Common myeloid progenitor, CD34-positive (primary cell): ENCODE data around the gene GDPD5. TPM values are rescaled to one million over a fixed set of nuclear protein-coding genes. Genes with fewer than 3 reads are reported as not detected.

Experiments
- CTCF ChIA-PET: fragments of 350-600 bp; sonication (Branson Sonifier 250); formaldehyde crosslinking; loops from one replicate; lab custom pipeline; 2021; ENCODE audit warnings: antibody characterized with exemption; lab: Charles Lee
- POLR2A ChIA-PET: fragments of 350-600 bp; sonication (Branson Sonifier 250); formaldehyde crosslinking; loops from one replicate; lab custom pipeline; 2021; ENCODE audit warnings: antibody characterized with exemption; lab: Charles Lee
- DNase-seq, 3 donors: peaks; one replicate each; pipeline versions ENCODE4 v3.0.0 to v3.0.0-alpha.2; 2013
- H3K27ac ChIP-seq, 2 experiments: 1 replicate in 1 of 2; 2 replicates in 1 of 2; pipeline ENCODE4 v1.7.0; 2013; ENCODE audit warnings: inconsistent platforms in 2 of 2, low read length in 2 of 2, mild to moderate bottlenecking in 2 of 2, low read depth in 1 of 2, moderate library complexity in 1 of 2; ENCODE audit not compliant: severe bottlenecking in 2 of 2, insufficient read depth in 1 of 2, poor library complexity in 1 of 2
- H3K27me3 ChIP-seq, 5 experiments: replicated peaks in 2 of 5; 1 replicate in 3 of 5; 2 replicates in 2 of 5; pipeline versions ENCODE4 v1.6.1 to v1.7.0; 2013; ENCODE audit warnings: low read length in 4 of 5, mild to moderate bottlenecking in 2 of 5, moderate library complexity in 2 of 5, inconsistent platforms in 1 of 5; ENCODE audit not compliant: insufficient read depth in 5 of 5, control insufficient read depth in 4 of 5
- H3K36me3 ChIP-seq, 4 experiments: 1 replicate in 2 of 4; 2 replicates in 2 of 4; pipeline versions ENCODE4 v1.6.1 to v1.7.0; 2013; ENCODE audit warnings: low read length in 3 of 4, control low read depth in 1 of 4, mild to moderate bottlenecking in 1 of 4; ENCODE audit not compliant: control insufficient read depth in 4 of 4, insufficient read depth in 4 of 4
- H3K4me1 ChIP-seq, 4 experiments: 1 replicate in 3 of 4; 2 replicates in 1 of 4; pipeline versions ENCODE4 v1.6.1 to v1.7.1; 2013; ENCODE audit warnings: low read length in 3 of 4, mild to moderate bottlenecking in 3 of 4, control low read depth in 1 of 4, inconsistent platforms in 1 of 4, moderate library complexity in 1 of 4; ENCODE audit not compliant: control insufficient read depth in 4 of 4, insufficient read depth in 4 of 4; ENCODE audit errors: control extremely low read depth in 1 of 4
- H3K4me3 ChIP-seq, 7 experiments: 1 replicate in 4 of 7; 2 replicates in 3 of 7; pipeline versions ENCODE4 v1.5.1 to v1.7.0; 2013; ENCODE audit warnings: mild to moderate bottlenecking in 7 of 7, low read length in 6 of 7, moderate library complexity in 6 of 7, inconsistent platforms in 2 of 7, low read depth in 2 of 7, control low read depth in 1 of 7; ENCODE audit not compliant: insufficient read depth in 4 of 7, control insufficient read depth in 1 of 7; ENCODE audit errors: extremely low read depth in 1 of 7
- H3K9me3 ChIP-seq, 5 experiments: 1 replicate in 4 of 5; 2 replicates in 1 of 5; pipeline versions ENCODE4 v1.6.1 to v1.7.1; 2013; ENCODE audit warnings: low read length in 4 of 5, mild to moderate bottlenecking in 2 of 5, inconsistent platforms in 1 of 5, low read depth in 1 of 5, moderate library complexity in 1 of 5; ENCODE audit not compliant: control insufficient read depth in 4 of 5, insufficient read depth in 2 of 5; ENCODE audit errors: control extremely low read depth in 1 of 5
- WGBS: methylation state at CpG from one replicate; pipeline ENCODE4 v1.1.5; 2013; ENCODE audit not compliant: insufficient coverage; 5-methylcytosine and 5-hydroxymethylcytosine counted together
- polyA plus RNA-seq: library from polyadenylated mRNA; unstranded; fragments of 120-200 nt; gene quantifications from one replicate; pipeline ENCODE4 v1.2.1, GENCODE V29; 2013

Gene GDPD5, protein sequence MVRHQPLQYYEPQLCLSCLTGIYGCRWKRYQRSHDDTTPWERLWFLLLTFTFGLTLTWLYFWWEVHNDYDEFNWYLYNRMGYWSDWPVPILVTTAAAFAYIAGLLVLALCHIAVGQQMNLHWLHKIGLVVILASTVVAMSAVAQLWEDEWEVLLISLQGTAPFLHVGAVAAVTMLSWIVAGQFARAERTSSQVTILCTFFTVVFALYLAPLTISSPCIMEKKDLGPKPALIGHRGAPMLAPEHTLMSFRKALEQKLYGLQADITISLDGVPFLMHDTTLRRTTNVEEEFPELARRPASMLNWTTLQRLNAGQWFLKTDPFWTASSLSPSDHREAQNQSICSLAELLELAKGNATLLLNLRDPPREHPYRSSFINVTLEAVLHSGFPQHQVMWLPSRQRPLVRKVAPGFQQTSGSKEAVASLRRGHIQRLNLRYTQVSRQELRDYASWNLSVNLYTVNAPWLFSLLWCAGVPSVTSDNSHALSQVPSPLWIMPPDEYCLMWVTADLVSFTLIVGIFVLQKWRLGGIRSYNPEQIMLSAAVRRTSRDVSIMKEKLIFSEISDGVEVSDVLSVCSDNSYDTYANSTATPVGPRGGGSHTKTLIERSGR
- 4.3 TPM for polyA plus RNA-seq

- Histone ChIP-seq H3K4me3 (peak within 1 kb of the TSS; percentile 60 to 91 (median 76)), H3K27me3 (peaks cover 0 to 22% (median 11%) of the 10 kb centered on the region in 5 experiments), H3K4me1 (peaks cover 0 to 20% (median 17%) of the 10 kb centered on the region in 4 experiments), H3K36me3 (no peaks in the 10 kb centered on the region), H3K27ac (no peak within 1 kb of the TSS), H3K9me3 (no peaks in the 10 kb centered on the region)
- 0% methylated on average over 65 of the region's 99 CpGs for WGBS
- CTCF ChIA-PET: interaction anchor here (0.6 to 2.0 kb wide), 5 partner anchors 9 to 81 kb away, joined by 3 to 11 read pairs (median 3); no protein-coding TSS in a partner anchor
- DNase-seq: peak; percentile 81 to 91 (median 91)
- POLR2A ChIA-PET: interaction anchor here (1.1 kb wide), 1 partner anchor 50 kb away, joined by 3 read pairs; no protein-coding TSS in a partner anchor
Measured at GRCh38 chr11:75525433-75526191, at the start of gene GDPD5. GDPD5 (minus strand) TSS chr11:75525941; CDS start chr11:75477735, 48,206 bp downstream.

DNA sequence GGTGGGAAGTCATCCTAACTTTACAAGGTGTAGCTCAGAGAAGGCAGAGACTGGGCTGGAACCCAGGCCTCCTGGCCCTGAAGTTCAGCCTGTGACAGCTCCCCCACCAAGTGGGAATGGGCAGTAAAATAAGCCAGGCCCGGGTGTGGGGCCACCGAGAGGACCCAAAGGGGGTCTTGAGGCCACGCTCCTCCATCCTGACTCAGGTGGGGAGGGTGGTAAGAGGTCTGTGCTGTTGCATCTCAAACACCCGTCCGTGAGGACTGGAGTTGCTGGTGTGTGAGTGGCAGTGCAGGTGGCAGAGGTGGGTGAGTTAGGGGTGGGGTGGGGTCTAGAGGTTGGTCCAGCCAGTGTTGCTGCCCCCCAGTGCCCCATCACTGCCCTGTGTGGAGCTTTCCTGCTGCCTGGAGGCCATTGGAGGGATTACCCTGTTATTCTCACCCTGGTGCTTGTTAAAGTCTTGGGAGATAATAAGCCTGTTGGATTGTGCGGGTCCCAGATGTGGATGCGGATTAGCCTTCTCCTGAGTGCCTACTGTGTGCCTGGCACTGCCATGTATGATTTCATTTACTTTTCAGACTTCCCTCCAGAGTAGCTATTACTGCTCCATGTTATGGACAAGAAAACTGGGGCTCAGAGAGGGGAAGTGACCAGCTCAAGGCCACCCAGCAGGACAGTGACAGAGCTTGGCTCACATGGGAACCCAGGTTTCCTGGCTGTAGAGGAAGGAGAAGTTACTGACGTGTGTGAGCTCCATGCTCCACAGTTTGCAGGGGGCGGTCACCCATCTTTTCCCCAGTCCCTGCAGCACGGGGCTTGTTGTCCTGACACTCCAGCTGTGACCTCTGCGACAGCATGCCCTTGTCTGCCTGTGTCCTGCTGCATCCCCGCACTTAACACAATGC is 49.2 kb upstream of the GDPD5 start:
- H3K4me1 ChIP-seq: peaks cover 0 to 10% (median 8%) of the 10 kb centered on the region in 4 experiments
- no peak overlapping the region for H3K4me3 ChIP-seq
- CTCF ChIA-PET: interaction anchor here (0.7 to 3.2 kb wide), 10 partner anchors 8 to 187 kb away, joined by 3 to 13 read pairs (median 6); no protein-coding TSS in a partner anchor
- peaks cover 3 to 35% (median 19%) of the 10 kb centered on the region in 4 experiments for H3K36me3 ChIP-seq
- H3K27me3 ChIP-seq: no peaks in the 10 kb centered on the region
- POLR2A ChIA-PET: interaction anchor here (0.5 kb wide), 1 partner anchor 832 kb away, joined by 4 read pairs; no protein-coding TSS in a partner anchor
- H3K27ac ChIP-seq: no peak overlapping the region
- WGBS: 90% methylated on average over 7 of the region's 12 CpGs
- no peaks in the 10 kb centered on the region for H3K9me3 ChIP-seq
- DNase-seq: no peak

DNA sequence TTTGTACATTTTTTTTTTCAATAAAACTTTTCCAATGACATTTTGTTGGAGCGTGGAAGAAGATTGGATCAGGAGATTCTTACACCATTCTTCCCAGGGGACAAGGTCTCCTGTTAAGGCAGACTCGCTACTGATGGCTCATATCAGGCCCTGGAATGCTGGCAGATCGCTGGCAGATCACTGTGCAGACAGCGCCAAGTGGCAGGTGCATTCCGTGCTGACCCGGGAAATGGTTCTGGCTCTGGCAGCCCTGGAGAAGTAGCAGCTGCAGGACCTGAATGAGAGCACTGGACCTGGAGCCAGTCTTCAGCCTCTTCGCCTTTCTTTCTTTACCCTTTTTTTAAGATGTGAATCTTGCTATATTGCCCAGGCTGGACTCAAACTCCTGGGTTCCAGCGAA is 47.0 kb upstream of the GDPD5 start:
- 95% methylated on average over 8 of the region's 8 CpGs for WGBS
- H3K4me3 ChIP-seq: no peak overlapping the region
- H3K36me3 ChIP-seq: peaks cover 10 to 50% (median 32%) of the 10 kb centered on the region in 4 experiments
- POLR2A ChIA-PET: no interaction called here
- H3K4me1 ChIP-seq: peaks cover 0 to 10% (median 8%) of the 10 kb centered on the region in 4 experiments
- no peak for DNase-seq
- no peaks in the 10 kb centered on the region for H3K9me3 ChIP-seq
- no peaks in the 10 kb centered on the region for H3K27me3 ChIP-seq
- CTCF ChIA-PET: interaction anchor here (1.6 to 3.2 kb wide), 3 partner anchors 11 to 22 kb away, joined by 4 to 13 read pairs (median 7); partner anchors contain the start of gene SERPINH1
- H3K27ac ChIP-seq: no peak overlapping the region

DNA sequence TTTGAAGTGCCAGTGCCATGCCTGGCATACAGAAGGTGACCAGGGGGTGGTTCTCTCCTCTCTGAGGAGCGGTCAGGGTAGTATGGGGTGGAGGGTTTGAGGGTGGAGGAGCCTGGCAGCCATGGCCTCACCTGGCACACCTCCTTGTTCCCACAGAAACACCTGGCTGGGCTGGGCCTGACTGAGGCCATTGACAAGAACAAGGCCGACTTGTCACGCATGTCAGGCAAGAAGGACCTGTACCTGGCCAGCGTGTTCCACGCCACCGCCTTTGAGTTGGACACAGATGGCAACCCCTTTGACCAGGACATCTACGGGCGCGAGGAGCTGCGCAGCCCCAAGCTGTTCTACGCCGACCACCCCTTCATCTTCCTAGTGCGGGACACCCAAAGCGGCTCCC is 45.9 kb upstream of the GDPD5 start:
- Histone ChIP-seq H3K27me3 (no peaks in the 10 kb centered on the region), H3K36me3 (peaks cover 12 to 55% (median 35%) of the 10 kb centered on the region in 4 experiments), H3K4me3 (no peak overlapping the region), H3K27ac (no peak overlapping the region), H3K4me1 (peaks cover 0 to 3% (median 2%) of the 10 kb centered on the region in 4 experiments), H3K9me3 (no peaks in the 10 kb centered on the region)
- no peak for DNase-seq
- WGBS: 99% methylated on average over 13 of the region's 14 CpGs
- ChIA-PET CTCF (interaction anchor here (0.6 to 2.0 kb wide), 4 partner anchors 10 to 23 kb away, joined by 3 to 8 read pairs (median 8); partner anchors contain the start of gene SERPINH1), POLR2A (no interaction called here)

DNA sequence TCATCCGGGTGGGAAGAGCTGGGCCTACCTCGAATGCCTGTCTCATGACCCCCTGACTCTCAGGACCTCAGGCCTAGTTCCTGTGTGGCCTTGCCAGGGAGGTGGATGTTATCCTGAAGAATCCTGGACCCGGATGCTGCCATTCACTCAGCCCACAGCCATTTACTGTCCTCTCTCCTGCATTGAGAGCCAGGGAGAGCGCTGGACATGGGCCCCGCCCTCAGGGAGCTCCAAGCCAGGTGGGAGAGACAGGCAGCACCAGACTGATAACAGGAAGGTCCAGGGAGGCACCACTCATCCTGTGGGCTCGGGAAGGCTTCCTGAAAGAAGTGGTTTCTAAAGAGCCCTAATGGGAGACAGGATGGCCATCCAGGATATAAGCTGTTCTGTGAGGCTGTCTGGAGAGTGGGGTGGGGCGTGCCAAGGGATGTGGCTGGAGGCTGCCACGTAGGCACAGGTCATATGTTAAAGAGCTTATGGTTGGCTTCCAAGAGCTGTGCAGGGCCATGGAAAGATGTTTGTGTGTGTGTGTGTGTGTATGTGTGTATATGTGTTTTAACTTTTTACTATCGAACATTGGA is 44.9 kb upstream of the GDPD5 start:
- Histone ChIP-seq H3K27ac (no peak overlapping the region), H3K4me3 (no peak overlapping the region), H3K27me3 (no peaks in the 10 kb centered on the region), H3K9me3 (no peaks in the 10 kb centered on the region), H3K4me1 (peaks cover 0 to 6% (median 2%) of the 10 kb centered on the region in 4 experiments), H3K36me3 (peaks cover 12 to 62% (median 37%) of the 10 kb centered on the region in 4 experiments)
- 89% methylated on average over 4 of the region's 9 CpGs for WGBS
- no peak for DNase-seq
- ChIA-PET POLR2A (no interaction called here), CTCF (interaction anchor here (0.6 to 2.0 kb wide), 3 partner anchors 10 to 22 kb away, joined by 3 to 8 read pairs (median 8); no protein-coding TSS in a partner anchor)
